GM18526 (cell line): Measurements from ENCODE around the gene TDRD15.

Source experiments
- POLR2A ChIP-seq: IDR thresholded peaks from 3 replicates; pipeline ENCODE4 v1.6.1; 2011; ENCODE audit not compliant: insufficient read length; ENCODE audit errors: extremely low read depth

TDRD15 gene

GRCh38 chr2:21123473-21124393 is at the start of gene TDRD15:
TSS of gene TDRD15 (plus strand) at chr2:21123968. CDS start at chr2:21137468, 13,500 bp downstream.
- no peak for TF ChIP-seq POLR2A

- TF ChIP-seq POLR2A: no peak
These were observed 45.5 kb upstream of the TDRD15 start for GRCh38 chr2:21078296-21078695.

- TF ChIP-seq POLR2A: no peak
These were observed 40.3 kb upstream of the TDRD15 start for GRCh38 chr2:21083482-21083881.

- TF ChIP-seq POLR2A: no peak
These were observed 39.4 kb upstream of the TDRD15 start for GRCh38 chr2:21084401-21084800.

GRCh38 chr2:21092308-21092869 is 31.4 kb upstream of the TDRD15 start:
- TF ChIP-seq POLR2A: no peak

DNA sequence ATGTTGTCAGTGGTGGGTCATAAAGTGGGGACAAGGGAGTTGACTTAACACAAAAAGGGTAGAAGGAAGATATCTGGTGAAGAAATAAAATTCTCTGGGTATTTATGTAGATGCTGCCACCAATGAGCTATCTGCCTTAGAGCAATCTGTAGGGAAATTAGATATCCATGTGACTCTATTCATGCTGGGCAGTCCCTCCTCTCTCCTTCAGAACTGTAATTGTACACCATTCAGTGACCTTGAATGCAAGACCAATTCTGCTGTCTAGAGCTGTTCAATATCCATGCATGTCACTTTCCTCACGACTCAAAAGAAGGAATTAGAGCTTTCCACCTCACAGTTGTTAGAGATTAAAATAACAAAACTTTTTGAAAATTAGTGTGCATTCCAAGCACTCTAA is 28.6 kb upstream of the TDRD15 start:
- TF ChIP-seq POLR2A: no peak

DNA sequence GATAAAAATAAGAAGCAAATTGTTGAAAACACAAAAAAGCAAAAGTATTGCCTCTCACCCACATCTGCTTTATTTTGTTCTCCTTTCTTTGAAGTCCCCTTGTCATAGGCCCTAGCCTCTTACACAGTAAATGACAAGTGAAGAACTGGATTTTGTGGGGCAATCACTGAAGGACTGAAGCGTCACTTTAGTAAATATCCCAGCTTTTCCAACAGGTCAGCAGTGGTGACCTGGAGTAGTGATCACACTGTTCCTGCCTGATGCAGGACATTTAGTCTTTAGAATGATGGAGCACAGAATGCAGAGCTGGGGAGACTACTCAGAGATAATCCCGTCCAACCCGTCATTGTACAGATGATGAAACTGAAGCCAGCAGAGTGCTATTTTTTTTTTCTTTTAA is 28.1 kb upstream of the TDRD15 start:
- no peak for TF ChIP-seq POLR2A

DNA sequence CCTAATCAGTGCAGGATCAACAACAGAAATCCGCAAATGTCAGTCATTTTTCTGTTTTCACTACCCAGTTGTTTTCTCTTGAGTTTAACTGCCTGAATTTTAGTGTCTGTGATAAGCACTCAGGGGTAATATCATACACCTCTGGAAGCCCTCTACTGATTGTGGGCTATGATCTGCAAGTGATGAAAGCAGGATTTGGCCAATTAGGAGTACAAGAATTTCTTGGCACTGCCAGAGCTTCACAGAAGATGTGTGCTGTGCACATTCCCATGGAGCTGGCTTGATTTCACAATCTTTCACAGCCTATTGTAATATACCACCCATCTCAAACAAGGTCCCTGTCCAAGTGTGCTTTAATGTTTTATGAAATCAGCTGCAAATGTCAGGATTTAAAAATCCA is 27.3 kb upstream of the TDRD15 start:
- no peak for TF ChIP-seq POLR2A

- TF ChIP-seq POLR2A: no peak
These were observed 26.4 kb upstream of the TDRD15 start for GRCh38 chr2:21097331-21097730.

DNA sequence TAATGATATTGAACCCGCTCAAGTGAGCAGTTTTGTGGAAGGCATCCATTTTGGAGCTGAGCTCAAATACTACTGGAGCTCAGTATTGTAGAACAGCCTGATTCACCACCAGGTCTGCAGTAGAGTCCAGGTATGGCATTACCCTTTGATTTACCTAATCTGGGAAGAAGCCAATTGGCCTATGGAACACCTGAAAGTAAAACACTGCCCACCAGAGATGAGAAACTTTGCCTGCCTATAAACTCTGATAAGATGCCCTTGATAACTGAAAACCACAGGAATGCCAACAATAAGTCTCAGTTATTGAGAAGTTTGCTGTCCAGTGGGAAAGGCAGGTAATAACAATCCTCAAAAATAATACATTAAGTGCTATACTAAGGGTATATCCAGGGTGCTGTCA is 25.5 kb upstream of the TDRD15 start:
- no peak for TF ChIP-seq POLR2A

DNA sequence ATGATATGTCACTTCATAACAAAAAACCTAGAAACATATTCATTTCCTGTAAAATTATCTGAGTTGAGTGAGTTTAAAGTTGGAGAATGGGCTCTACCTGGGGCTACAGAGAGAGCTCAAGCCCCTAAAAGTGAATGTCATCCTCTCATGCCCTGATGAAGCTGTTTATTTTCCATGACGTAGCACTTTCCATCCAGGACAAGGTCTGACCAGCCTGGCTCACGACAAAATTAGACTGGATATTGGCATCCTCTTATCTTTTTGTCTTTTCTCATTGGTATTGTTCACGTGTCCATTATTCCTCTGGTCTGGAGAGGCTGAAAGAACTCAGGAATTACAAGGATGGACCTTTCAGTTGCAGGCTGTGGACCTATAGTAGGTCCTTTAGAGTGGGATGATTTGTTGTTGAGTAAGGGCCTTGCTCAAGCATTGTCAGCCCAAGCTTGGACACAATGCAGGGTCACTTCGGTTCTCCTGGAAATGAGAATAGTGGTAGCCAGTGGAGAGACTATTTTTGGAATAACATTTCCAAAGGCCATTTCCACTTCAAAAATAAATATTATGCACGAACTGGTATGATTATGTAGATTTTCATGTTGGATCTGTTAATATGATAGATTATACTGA is 24.4 kb upstream of the TDRD15 start:
- no peak for TF ChIP-seq POLR2A

DNA sequence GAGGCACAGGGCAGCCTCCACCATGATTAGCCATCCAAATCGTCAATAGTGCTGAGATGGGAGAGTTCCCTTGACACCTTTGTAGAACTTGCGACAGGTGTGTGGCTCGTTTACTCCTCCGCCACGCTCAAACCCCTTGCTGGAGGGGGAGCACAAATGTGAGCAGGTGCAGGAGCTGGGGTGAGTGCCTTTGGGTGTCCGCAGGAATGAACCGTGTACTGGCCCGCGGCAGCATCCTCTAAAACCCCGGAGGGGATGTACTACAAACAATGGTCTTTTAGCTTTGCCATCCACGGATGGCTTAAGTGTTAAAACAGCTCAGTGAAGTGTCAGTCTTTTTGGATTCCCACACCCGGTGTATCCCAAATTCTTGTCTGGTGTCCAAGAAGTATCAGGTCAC is 21.4 kb upstream of the TDRD15 start:
- no peak for TF ChIP-seq POLR2A

- no peak for TF ChIP-seq POLR2A
These were observed 20.4 kb upstream of the TDRD15 start for GRCh38 chr2:21103274-21103891.

DNA sequence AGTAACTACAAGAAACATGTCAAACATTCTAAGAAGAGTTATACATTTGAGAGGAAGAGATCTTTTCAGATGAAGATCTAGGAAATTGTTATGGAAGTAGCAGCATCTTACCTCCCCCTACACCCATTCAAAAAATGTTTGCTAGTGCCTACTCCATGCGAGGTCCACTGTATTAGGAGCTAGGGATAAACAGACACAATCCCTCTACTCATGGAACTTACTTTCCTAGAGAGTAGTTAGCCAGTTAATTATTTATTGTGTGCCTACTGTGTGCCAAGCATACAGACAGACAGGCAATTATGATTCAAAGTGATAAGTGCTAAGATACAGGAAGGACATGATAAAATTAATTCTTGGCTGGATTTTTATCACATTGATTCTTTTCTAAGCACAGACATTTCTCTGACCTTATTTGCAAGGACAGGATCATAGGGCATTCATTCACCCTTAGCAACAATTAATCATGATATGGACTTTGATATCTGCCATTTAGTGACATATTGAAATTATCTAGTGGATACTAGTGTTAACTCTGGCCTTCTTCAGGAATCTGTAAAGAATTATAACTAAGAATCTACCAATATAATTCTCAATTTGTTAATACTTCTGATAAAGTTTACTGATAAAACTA is 19.6 kb upstream of the TDRD15 start:
- no peak for TF ChIP-seq POLR2A

- TF ChIP-seq POLR2A: no peak
These were observed 12.8 kb upstream of the TDRD15 start for GRCh38 chr2:21111012-21111411.
